Right ventricle myocardium superior (tissue), 1 donor: ENCODE measurements around the gene TPD52L2. TPM values are rescaled to one million over a fixed set of nuclear protein-coding genes. Genes with fewer than 3 reads are reported as not detected.
A peak's percentile ranks its signal among the peaks of the same experiment; 100 is the strongest.

Experiments used
- ATAC-seq: fragments of 200-7000 bp; cut with Tn5 transposase; one replicate; pipeline ENCODE4 v1.9.1; 2020; ENCODE audit warnings: mild to moderate bottlenecking; ENCODE audit not compliant: poor library complexity
- DNase-seq: peaks from one replicate; pipeline ENCODE4 v3.0.0-alpha.2; 2020
- intact Hi-C: fragments of 100-400 bp; cut with DNase I; formaldehyde crosslinking; loops from one replicate; pipeline ENCODE4 v1.11.2; 2022
- total RNA-seq: library from RNA; stranded (reverse); fragmentation: NEBNext Ultra II Directional; extraction: Animal tissue kit (Norgen Biotek cat#: 25700); gene quantifications from one replicate; pipeline ENCODE4 v1.2.1, GENCODE V29; 2021
- donor health status: DM: no; HTN: yes; CAD: no; lungs with severe emphysema.

TPD52L2 gene
- total RNA-seq, 1 donor from 2014 or later = 69.0 TPM

- ATAC-seq (no peak), DNase-seq (no peak)
- intact Hi-C loops = no loop called here
Measured at GRCh38 chr20:63833776-63834490, 31.1 kb upstream of the TPD52L2 start.

GRCh38 chr20:63834491-63834880 is 30.6 kb upstream of the TPD52L2 start:
- no peak for ATAC-seq
- intact Hi-C loops = no loop called here

GRCh38 chr20:63835021-63835858 is 29.8 kb upstream of the TPD52L2 start:
- intact Hi-C loops = no loop called here
- DNase-seq (peak; percentile 93), ATAC-seq (peak; percentile 81)

More at GRCh38 chr20:63834491-63834880, 30.6 kb upstream of the TPD52L2 start:
- DNase-seq = no peak

GRCh38 chr20:63836458-63837344 is 28.4 kb upstream of the TPD52L2 start:
- intact Hi-C loops = no loop called here
- no peak for ATAC-seq

DNA sequence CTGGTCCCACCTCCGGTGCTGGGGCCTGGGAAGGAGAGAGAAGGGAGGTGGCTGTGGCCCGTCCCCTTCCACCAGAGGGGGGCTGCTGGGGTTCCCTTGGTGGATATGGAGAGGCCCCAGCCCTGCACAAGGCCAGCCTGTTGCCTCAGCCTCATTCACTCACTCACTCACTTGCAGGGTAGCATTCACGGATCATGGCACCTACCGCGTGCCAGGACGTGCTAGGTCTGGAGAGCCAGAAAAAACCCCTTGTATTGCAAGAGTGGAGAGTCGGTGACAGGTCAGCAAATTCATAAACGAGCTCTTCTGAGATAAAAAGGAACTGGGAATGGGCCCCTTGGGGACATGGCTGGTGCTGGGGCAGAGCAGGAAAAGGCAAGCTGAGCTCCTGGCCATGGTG is 27.6 kb upstream of the TPD52L2 start:
- ATAC-seq (no peak), DNase-seq (no peak)
- intact Hi-C loops = no loop called here

More at GRCh38 chr20:63836458-63837344, 28.4 kb upstream of the TPD52L2 start:
- no peak for DNase-seq

- intact Hi-C loops = no loop called here
- DNase-seq (no peak), ATAC-seq (no peak)
Measured at GRCh38 chr20:63839620-63840019, 25.4 kb upstream of the TPD52L2 start.

DNA sequence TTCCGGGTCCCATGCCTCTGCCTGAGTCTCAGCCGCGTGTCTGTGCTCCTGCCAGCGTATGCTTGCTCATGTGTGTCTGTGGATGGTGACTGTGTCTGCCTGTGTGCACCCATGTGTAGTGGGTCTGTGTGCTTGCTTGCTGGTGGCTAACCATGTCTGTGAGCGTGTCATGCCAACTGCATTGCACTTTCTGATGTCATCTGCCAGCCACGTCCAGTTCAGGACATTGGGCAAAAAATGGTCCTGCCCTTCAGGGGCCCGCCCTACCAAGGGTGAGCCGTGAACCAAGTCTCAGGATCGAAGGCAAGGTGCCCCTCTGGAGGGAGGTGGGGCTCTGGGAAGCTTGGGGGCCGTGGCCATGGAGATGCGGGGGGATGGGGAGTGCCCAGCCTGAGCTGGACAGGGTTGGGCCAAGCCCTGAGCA is 24.7 kb upstream of the TPD52L2 start:
- intact Hi-C loops = no loop called here
- ATAC-seq (no peak), DNase-seq (no peak)

DNA sequence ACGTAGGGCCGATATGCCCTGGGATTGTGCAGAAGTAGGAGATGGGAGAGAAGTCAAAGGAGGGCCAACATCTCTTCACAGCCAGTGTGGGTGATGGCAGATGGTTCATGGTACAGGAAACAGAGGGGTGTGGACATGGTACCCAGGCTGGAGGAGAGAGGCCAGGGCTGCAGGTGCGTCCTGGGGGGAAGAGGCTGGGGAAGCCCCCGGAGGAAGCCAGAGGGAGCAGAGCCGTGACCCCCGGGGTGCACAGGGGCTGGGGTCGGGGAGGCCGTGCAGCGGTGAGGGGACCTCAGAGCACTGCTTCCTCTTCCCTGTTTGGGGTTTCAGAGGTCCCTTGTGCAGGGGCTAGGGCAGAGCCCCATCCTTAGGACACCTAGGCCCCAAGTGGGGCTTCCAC is 22.8 kb upstream of the TPD52L2 start:
- ATAC-seq (no peak), DNase-seq (no peak)
- intact Hi-C loops = no loop called here

GRCh38 chr20:63843222-63843621 is 21.8 kb upstream of the TPD52L2 start:
- intact Hi-C loops = no loop called here
- ATAC-seq = no peak
- no peak for DNase-seq

- DNase-seq = no peak
- intact Hi-C loops = no loop called here
- no peak for ATAC-seq
Measured at GRCh38 chr20:63843778-63844177, 21.3 kb upstream of the TPD52L2 start.

GRCh38 chr20:63844511-63844991 is 20.5 kb upstream of the TPD52L2 start:
- intact Hi-C loops = no loop called here
- no peak for ATAC-seq
- no peak for DNase-seq

GRCh38 chr20:63846128-63846771 is 18.8 kb upstream of the TPD52L2 start:
- intact Hi-C loops = no loop called here
- DNase-seq = peak; percentile 84
- peak; percentile 90 for ATAC-seq

- DNase-seq = no peak
- no peak for ATAC-seq
- intact Hi-C loops = no loop called here
Measured at GRCh38 chr20:63846888-63847236, 18.2 kb upstream of the TPD52L2 start.

GRCh38 chr20:63847237-63848002 is 17.6 kb upstream of the TPD52L2 start:
- intact Hi-C loops = no loop called here
- DNase-seq (no peak), ATAC-seq (no peak)

GRCh38 chr20:63848003-63848911 is 16.8 kb upstream of the TPD52L2 start:
- DNase-seq = no peak
- ATAC-seq = peak; percentile 7
- intact Hi-C loops = no loop called here

- DNase-seq = no peak
- intact Hi-C loops = no loop called here
Measured at GRCh38 chr20:63850689-63851547, 14.2 kb upstream of the TPD52L2 start.

More at GRCh38 chr20:63850689-63851547, 14.2 kb upstream of the TPD52L2 start:
- no peak for ATAC-seq
